Left kidney (tissue), 2 donors: ENCODE data around the gene ANKRD65. TPM values are rescaled to one million over a fixed set of nuclear protein-coding genes. Genes with fewer than 3 reads are reported as not detected.
"Not testable (repeated sequence)": the region's sequence is repeated elsewhere in the genome, so short reads cannot be mapped to it uniquely, and the experiment has no call there.

Experiments used
- DNase-seq: peaks from one replicate; pipeline ENCODE4 v3.0.0-alpha.2; 2013
- polyA plus RNA-seq: library from polyadenylated mRNA; unstranded; fragments of 120-200 nt; gene quantifications from one replicate; pipeline ENCODE4 v1.2.1, GENCODE V29; 2013; ENCODE audit not compliant: insufficient read length

Gene ANKRD65
- polyA plus RNA-seq, 1 donor = 8.5 TPM

- DNase-seq = no peak
Measured at GRCh38 chr1:1371746-1372711, 49.0 kb downstream of the ANKRD65 start.

DNA sequence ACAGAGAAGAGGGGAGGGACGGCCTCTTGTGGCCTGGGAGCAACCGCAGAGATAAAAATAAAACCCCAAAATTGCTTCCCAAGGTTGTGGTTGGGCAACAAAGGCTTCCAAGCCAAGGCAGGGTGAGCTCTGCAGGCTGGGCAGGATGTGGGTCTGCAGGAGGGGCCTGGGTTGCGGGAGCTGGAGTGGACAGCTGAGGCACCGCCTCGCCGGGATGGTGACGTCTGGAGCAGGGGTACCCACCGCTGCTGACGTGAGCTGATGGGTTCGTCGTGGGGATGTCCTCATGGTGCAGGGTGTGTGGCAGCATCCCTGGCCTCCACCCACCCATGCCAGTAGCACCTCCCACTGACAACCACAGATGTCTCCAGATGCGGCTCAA lies 49.7 kb downstream of the ANKRD65 start:
- no peak for DNase-seq

- no peak for DNase-seq
Measured at GRCh38 chr1:1370771-1371300, 50.2 kb downstream of the ANKRD65 start.

- not testable (repeated sequence) for DNase-seq
Measured at GRCh38 chr1:1370094-1370493, 51.0 kb downstream of the ANKRD65 start.

Other genes with a start within 250 kb of the ANKRD65 start
- gene TTLL10, start 247.4 kb downstream of the ANKRD65 start, polyA plus RNA-seq = 0.98 TPM
- gene TNFRSF18, start 214.7 kb downstream of the ANKRD65 start, polyA plus RNA-seq = 0.38 TPM
- gene TNFRSF4, start 207.1 kb downstream of the ANKRD65 start, polyA plus RNA-seq = 1.0 TPM
- gene SDF4, start 189.3 kb downstream of the ANKRD65 start, polyA plus RNA-seq = 109 TPM
- 19.0 TPM for gene B3GALT6, start 189.0 kb downstream of the ANKRD65 start, polyA plus RNA-seq
- gene C1QTNF12, start 174.6 kb downstream of the ANKRD65 start, polyA plus RNA-seq = 8.2 TPM
- gene UBE2J2, start 147.4 kb downstream of the ANKRD65 start, polyA plus RNA-seq = 55.7 TPM
- gene SCNN1D, start 140.8 kb downstream of the ANKRD65 start, polyA plus RNA-seq = 4.9 TPM
- gene ACAP3, start 113.3 kb downstream of the ANKRD65 start, polyA plus RNA-seq = 25.2 TPM
- gene PUSL1, start 112.7 kb downstream of the ANKRD65 start, polyA plus RNA-seq = 6.9 TPM
- 119 TPM for gene INTS11, start 96.6 kb downstream of the ANKRD65 start, polyA plus RNA-seq
- gene CPTP, start 96.5 kb downstream of the ANKRD65 start, polyA plus RNA-seq = 10.8 TPM
- gene TAS1R3, start 90.0 kb downstream of the ANKRD65 start, polyA plus RNA-seq = 0.37 TPM
- 22.0 TPM for gene DVL1, start 71.9 kb downstream of the ANKRD65 start, polyA plus RNA-seq
- gene MXRA8, start 62.7 kb downstream of the ANKRD65 start, polyA plus RNA-seq = 147 TPM
- gene AURKAIP1, start 46.1 kb downstream of the ANKRD65 start, polyA plus RNA-seq = 50.6 TPM
- 353 TPM for gene CCNL2, start 21.9 kb downstream of the ANKRD65 start, polyA plus RNA-seq
- 111 TPM for gene MRPL20, start 14.0 kb downstream of the ANKRD65 start, polyA plus RNA-seq
- gene VWA1, start 14.4 kb upstream of the ANKRD65 start, polyA plus RNA-seq = 36.0 TPM
- 1.7 TPM for gene ATAD3C, start 28.4 kb upstream of the ANKRD65 start, polyA plus RNA-seq
- gene ATAD3B, start 50.5 kb upstream of the ANKRD65 start, polyA plus RNA-seq = 19.5 TPM
- gene ATAD3A, start 90.9 kb upstream of the ANKRD65 start, polyA plus RNA-seq = 21.5 TPM
- 3.7 TPM for gene TMEM240, start 119.3 kb upstream of the ANKRD65 start, polyA plus RNA-seq
- 82.2 TPM for gene SSU72, start 153.6 kb upstream of the ANKRD65 start, polyA plus RNA-seq
- 2.4 TPM for gene FNDC10, start 178.9 kb upstream of the ANKRD65 start, polyA plus RNA-seq
- 34.7 TPM for gene MIB2, start 194.2 kb upstream of the ANKRD65 start, polyA plus RNA-seq
- 14.9 TPM for gene MMP23B, start 210.9 kb upstream of the ANKRD65 start, polyA plus RNA-seq
- 44.5 TPM for gene CDK11B, start 237.7 kb upstream of the ANKRD65 start, polyA plus RNA-seq